Measurements from ENCODE around the gene SNAPC3. TPM values are rescaled to one million over a fixed set of nuclear protein-coding genes. Genes with fewer than 3 reads are reported as not detected.

SNAPC3 gene
- total and polyA plus RNA-seq, 8 donors: 30.7 to 72.3 (median 60.7) TPM

GRCh38 chr9:15469406-15469805 is 46.7 kb downstream of the SNAPC3 start:
- no peak for ATAC-seq

GRCh38 chr9:15469862-15470261 is 47.2 kb downstream of the SNAPC3 start:
- intact Hi-C loops (cut with DNase I): no loop called here

More at GRCh38 chr9:15469406-15469805, 46.7 kb downstream of the SNAPC3 start:
- no peaks in the 10 kb centered on the region for H3K27me3 ChIP-seq
- no peaks in the 10 kb centered on the region for H3K9me3 ChIP-seq
- H3K27ac ChIP-seq: no peak overlapping the region
- no peaks in the 10 kb centered on the region for H3K4me1 ChIP-seq
- TF ChIP-seq, protein P1, sequence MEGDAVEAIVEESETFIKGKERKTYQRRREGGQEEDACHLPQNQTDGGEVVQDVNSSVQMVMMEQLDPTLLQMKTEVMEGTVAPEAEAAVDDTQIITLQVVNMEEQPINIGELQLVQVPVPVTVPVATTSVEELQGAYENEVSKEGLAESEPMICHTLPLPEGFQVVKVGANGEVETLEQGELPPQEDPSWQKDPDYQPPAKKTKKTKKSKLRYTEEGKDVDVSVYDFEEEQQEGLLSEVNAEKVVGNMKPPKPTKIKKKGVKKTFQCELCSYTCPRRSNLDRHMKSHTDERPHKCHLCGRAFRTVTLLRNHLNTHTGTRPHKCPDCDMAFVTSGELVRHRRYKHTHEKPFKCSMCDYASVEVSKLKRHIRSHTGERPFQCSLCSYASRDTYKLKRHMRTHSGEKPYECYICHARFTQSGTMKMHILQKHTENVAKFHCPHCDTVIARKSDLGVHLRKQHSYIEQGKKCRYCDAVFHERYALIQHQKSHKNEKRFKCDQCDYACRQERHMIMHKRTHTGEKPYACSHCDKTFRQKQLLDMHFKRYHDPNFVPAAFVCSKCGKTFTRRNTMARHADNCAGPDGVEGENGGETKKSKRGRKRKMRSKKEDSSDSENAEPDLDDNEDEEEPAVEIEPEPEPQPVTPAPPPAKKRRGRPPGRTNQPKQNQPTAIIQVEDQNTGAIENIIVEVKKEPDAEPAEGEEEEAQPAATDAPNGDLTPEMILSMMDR (IDR thresholded peaks at IDR 0.05): no peak
- DNase-seq: no peak
- peaks cover 0 to 71% of the 10 kb centered on the region in 2 donors for H3K36me3 ChIP-seq
- no peak overlapping the region for H3K4me3 ChIP-seq
- intact Hi-C loops (cut with DNase I): no loop called here

GRCh38 chr9:15475923-15476536 is 53.4 kb downstream of the SNAPC3 start:
- Histone ChIP-seq H3K9me3 (no peaks in the 10 kb centered on the region), H3K36me3 (peaks cover 0 to 51% of the 10 kb centered on the region in 2 donors), H3K27ac (no peak overlapping the region), H3K27me3 (no peaks in the 10 kb centered on the region), H3K4me3 (no peak overlapping the region), H3K4me1 (no peaks in the 10 kb centered on the region)
- no peak for DNase-seq
- TF ChIP-seq, protein P1 (IDR thresholded peaks at IDR 0.05): no peak
- intact Hi-C loops (cut with DNase I): no loop called here
- no peak for ATAC-seq

More at GRCh38 chr9:15469862-15470261, 47.2 kb downstream of the SNAPC3 start:
- Histone ChIP-seq H3K9me3 (no peaks in the 10 kb centered on the region), H3K27ac (no peak overlapping the region), H3K36me3 (peaks cover 0 to 67% of the 10 kb centered on the region in 2 donors), H3K27me3 (no peaks in the 10 kb centered on the region), H3K4me1 (no peaks in the 10 kb centered on the region), H3K4me3 (no peak overlapping the region)
- no peak for ATAC-seq
- TF ChIP-seq, protein P1 (IDR thresholded peaks at IDR 0.05): no peak
- no peak for DNase-seq

- no peaks in the 10 kb centered on the region for H3K9me3 ChIP-seq
- intact Hi-C loops (cut with DNase I): no loop called here
- ATAC-seq (no peak), DNase-seq (no peak)
- no peaks in the 10 kb centered on the region for H3K27me3 ChIP-seq
- TF ChIP-seq, protein P1 (IDR thresholded peaks at IDR 0.05): no peak
- no peaks in the 10 kb centered on the region for H3K4me1 ChIP-seq
- H3K36me3 ChIP-seq: peaks cover 0 to 48% of the 10 kb centered on the region in 2 donors
- no peak overlapping the region for H3K4me3 ChIP-seq
- no peak overlapping the region for H3K27ac ChIP-seq
Observed at GRCh38 chr9:15480028-15480427, 57.4 kb downstream of the SNAPC3 start.

DNA sequence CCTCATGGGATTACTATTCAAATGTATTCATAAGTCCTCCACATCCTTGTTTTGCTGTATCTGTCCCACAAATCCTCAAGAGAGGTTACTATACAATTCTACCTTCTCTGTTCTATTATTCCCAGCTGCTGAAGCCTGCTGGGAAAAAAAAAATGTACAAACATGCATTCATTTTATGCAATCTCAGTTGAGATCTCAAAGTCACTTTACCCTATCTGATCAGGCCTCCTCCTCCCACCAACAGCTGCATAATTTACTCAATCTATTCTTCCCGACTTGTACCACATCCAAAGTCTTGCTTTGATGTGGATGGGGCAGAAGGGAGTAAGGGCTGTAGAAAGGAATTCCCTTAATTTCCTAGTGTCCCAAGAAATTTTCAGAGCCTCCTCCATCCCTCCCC is 59.5 kb downstream of the SNAPC3 start:
- peaks cover 0 to 36% of the 10 kb centered on the region in 2 donors for H3K36me3 ChIP-seq
- DNase-seq (no peak), ATAC-seq (no peak)
- no peak overlapping the region for H3K27ac ChIP-seq
- TF ChIP-seq, protein P1 (IDR thresholded peaks at IDR 0.05): no peak
- no peaks in the 10 kb centered on the region for H3K9me3 ChIP-seq
- H3K4me1 ChIP-seq: no peaks in the 10 kb centered on the region
- intact Hi-C loops (cut with DNase I): no loop called here
- no peaks in the 10 kb centered on the region for H3K27me3 ChIP-seq
- H3K4me3 ChIP-seq: no peak overlapping the region

All from left lung (tissue), 10 donors.